ENCODE results near the gene MBP. TPM values are rescaled to one million over a fixed set of nuclear protein-coding genes. Genes with fewer than 3 reads are reported as not detected.

MBP gene
- polyA plus RNA-seq, 1 donor from 2014 or later: 3.3 TPM

- Histone ChIP-seq H3K9me2 (ENCODE audit: insufficient read depth, low read length) (no peaks in the 10 kb centered on the region), H3F3A (ENCODE audit: insufficient read depth, low read length, poor library complexity, severe bottlenecking) (no peaks in the 10 kb centered on the region), H4K20me1 (ENCODE audit: insufficient read depth) (no peaks in the 10 kb centered on the region), H3K27me3 (ENCODE audit: insufficient read depth, low read depth, low read length) (no peaks in the 10 kb centered on the region), H3K9ac (ENCODE audit: low read length) (no peak overlapping the region), H3K79me2 (replicated peaks; ENCODE audit: insufficient read depth, low read length) (no peaks in the 10 kb centered on the region), H3K4me2 (ENCODE audit: low read length) (no peak overlapping the region), H3K27ac (ENCODE audit: low read length) (no peak overlapping the region), H3K4me3 (ENCODE audit: low read length) (no peak overlapping the region), H2AFZ (ENCODE audit: low read depth, low read length) (no peak overlapping the region), H3K9me3 (ENCODE audit: low read length) (no peaks in the 10 kb centered on the region), H3K36me3 (ENCODE audit: insufficient read depth, low read length) (no peaks in the 10 kb centered on the region)
- TF ChIP-seq CTCF (IDR thresholded peaks at IDR 0.05; ENCODE audit: poor library complexity, severe bottlenecking): no peak
- TF ChIP-seq RAD21 (conservative IDR thresholded peaks at IDR 0.05): no peak
- no peak for TF ChIP-seq TAF1 (IDR thresholded peaks at IDR 0.05; ENCODE audit: low read depth)
- TF ChIP-seq EZH2 (IDR thresholded peaks at IDR 0.05; ENCODE audit: borderline replicate concordance, insufficient read depth, low read length, poor library complexity, severe bottlenecking): no peak
- no peak for TF ChIP-seq MXI1 (conservative IDR thresholded peaks at IDR 0.05; ENCODE audit: poor library complexity, severe bottlenecking)
- TF ChIP-seq EP300 (conservative IDR thresholded peaks at IDR 0.05; ENCODE audit: poor library complexity, severe bottlenecking): no peak
Observed at GRCh38 chr18:76960528-76961035, 172.0 kb downstream of the MBP start.

- H3K4me3 ChIP-seq (ENCODE audit: low read length): no peak overlapping the region
- no peak overlapping the region for H3K27ac ChIP-seq (ENCODE audit: low read length)
- H3K9me2 ChIP-seq (ENCODE audit: insufficient read depth, low read length): no peaks in the 10 kb centered on the region
- no peaks in the 10 kb centered on the region for H3F3A ChIP-seq (ENCODE audit: insufficient read depth, low read length, poor library complexity, severe bottlenecking)
- TF ChIP-seq EP300 (conservative IDR thresholded peaks at IDR 0.05; ENCODE audit: poor library complexity, severe bottlenecking): no peak
- no peak for TF ChIP-seq RAD21 (conservative IDR thresholded peaks at IDR 0.05)
- no peak for TF ChIP-seq SMC3 (conservative IDR thresholded peaks at IDR 0.05; ENCODE audit: poor library complexity)
- TF ChIP-seq POLR2AphosphoS5 (IDR thresholded peaks at IDR 0.05): no peak
- TF ChIP-seq TAF1 (IDR thresholded peaks at IDR 0.05; ENCODE audit: low read depth): no peak
- no peak for TF ChIP-seq REST (IDR thresholded peaks at IDR 0.05; ENCODE audit: borderline replicate concordance)
- no peak for TF ChIP-seq EZH2 (IDR thresholded peaks at IDR 0.05; ENCODE audit: borderline replicate concordance, insufficient read depth, low read length, poor library complexity, severe bottlenecking)
- TF ChIP-seq MXI1 (conservative IDR thresholded peaks at IDR 0.05; ENCODE audit: poor library complexity, severe bottlenecking): no peak
- no peak for TF ChIP-seq CTCF (IDR thresholded peaks at IDR 0.05; ENCODE audit: poor library complexity, severe bottlenecking)
- H3K36me3 ChIP-seq (ENCODE audit: insufficient read depth, low read length): no peaks in the 10 kb centered on the region
- no peaks in the 10 kb centered on the region for H3K27me3 ChIP-seq (ENCODE audit: insufficient read depth, low read depth, low read length)
- H3K79me2 ChIP-seq (replicated peaks; ENCODE audit: insufficient read depth, low read length): no peaks in the 10 kb centered on the region
- H4K20me1 ChIP-seq (ENCODE audit: insufficient read depth): no peaks in the 10 kb centered on the region
- H3K4me2 ChIP-seq (ENCODE audit: low read length): no peak overlapping the region
- H3K9me3 ChIP-seq (ENCODE audit: low read length): no peaks in the 10 kb centered on the region
- no peak overlapping the region for H3K9ac ChIP-seq (ENCODE audit: low read length)
- no peak overlapping the region for H2AFZ ChIP-seq (ENCODE audit: low read depth, low read length)
Observed at GRCh38 chr18:76959605-76960004, 173.0 kb downstream of the MBP start.

Data from neural cell (in vitro differentiated cells).